ENCODE data around the gene AUTS2.

Gene AUTS2

GRCh38 chr7:70298780-70299471, 700.7 kb downstream of the AUTS2 start:
- DNase-seq (ENCODE audit: low read depth, low spot score), result no peak

DNA sequence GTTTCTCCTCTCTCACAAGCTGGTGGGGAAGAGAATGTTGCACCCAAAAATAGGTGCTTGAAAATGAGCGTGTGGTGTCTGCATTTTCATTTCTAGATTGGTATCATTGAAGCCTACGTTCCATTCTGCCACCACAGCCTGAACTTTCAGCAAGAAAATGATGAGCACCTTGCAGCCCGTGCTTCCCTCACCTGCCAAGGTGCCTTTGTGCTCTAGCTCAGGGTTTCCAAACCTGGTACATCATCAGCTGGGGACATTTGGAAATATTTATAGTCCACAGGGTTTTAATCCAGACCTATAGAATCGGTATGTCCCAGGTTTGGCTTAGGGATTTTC, 701.2 kb downstream of the AUTS2 start:
- no peak for DNase-seq (ENCODE audit: low read depth, low spot score)

DNA sequence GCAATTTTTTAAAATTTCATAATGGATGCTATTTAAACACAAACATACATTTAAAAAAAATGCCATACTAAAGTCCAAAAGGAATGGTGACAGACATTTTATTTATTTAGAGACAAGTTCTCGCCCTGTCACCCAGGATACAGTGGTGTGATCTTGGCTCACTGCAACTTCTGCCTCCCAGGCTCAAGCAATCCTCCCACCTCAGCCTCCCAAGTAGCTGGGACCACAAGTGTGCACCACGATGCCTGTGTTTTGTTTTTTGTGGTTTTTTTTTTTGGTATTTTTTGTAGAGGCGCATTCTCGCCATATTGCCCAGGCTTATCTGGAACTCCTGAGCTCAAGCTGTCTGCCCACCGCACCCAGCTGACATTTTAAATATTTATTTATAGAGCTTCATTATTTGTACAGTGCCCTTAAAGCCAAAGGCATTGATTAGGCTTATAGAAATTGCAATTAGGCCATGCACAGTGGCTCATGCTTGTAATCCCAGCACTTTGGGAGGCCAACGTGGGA, 703.5 kb downstream of the AUTS2 start:
- DNase-seq (ENCODE audit: low read depth, low spot score), result no peak

DNA sequence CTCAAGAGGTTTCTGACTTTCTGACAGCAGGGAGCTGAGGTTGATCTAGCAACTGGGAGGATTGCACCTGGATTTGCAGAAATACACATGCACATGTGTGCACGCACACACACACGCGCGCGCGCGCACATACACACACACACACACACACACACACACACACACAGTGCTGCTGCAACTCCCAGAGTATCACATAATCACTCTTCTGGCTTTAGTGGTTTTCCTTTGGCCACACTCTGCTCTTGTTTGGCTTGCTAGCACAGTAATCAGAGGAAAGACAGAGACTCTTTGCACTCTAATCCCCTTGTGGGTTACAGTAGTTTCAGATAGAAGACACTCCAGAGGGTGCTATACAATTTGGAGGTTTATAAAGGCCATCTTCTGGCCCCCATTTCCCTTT, 705.0 kb downstream of the AUTS2 start:
- no peak for DNase-seq (ENCODE audit: low read depth, low spot score)

DNA sequence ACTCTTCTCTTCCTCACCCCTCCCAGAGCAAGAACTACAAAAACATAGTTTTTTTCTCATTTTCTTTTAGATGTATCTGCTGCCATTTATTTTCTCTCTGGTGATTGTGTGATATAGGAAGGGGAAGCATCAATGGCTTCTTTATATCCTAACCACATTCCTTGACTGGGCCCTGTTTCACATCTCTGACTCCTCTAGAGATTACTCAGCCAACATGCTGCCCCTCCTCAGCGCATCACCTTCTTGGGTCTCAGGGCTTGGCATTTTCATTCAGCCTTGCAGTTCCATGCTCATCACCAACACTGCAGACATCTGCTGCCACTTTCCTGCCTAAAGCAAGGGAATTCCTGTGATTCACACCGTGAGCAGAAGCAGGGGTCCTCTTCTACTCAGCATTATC, 705.5 kb downstream of the AUTS2 start:
- DNase-seq (ENCODE audit: low read depth, low spot score), result no peak

GRCh38 chr7:70306173-70306572, 707.9 kb downstream of the AUTS2 start:
- no peak for DNase-seq (ENCODE audit: low read depth, low spot score)

- no peak for DNase-seq (ENCODE audit: low read depth, low spot score)
Measured at GRCh38 chr7:70307544-70308106, 709.4 kb downstream of the AUTS2 start.

DNA sequence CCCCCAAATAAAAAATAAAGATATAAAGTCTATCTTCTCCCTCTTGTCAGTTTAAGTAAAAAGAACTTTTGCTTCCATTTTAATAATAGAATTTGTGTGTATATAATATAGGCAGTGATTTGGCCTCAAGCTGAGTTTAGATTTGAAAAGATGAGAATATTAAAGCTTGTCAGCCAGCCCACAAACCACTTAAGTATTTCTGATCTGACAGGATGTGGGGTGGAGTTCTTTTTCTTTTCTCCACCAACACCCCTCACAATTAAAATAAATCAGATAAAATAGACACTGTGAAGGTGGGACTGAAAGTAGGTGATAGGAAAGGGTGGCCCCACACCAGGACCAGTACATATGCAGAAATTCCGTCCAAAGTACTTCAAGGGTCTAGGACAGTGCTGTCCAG, 714.1 kb downstream of the AUTS2 start:
- no peak for DNase-seq (ENCODE audit: low read depth, low spot score)

GRCh38 chr7:70313271-70313670, 715.0 kb downstream of the AUTS2 start:
- DNase-seq (ENCODE audit: low read depth, low spot score), result no peak

GRCh38 chr7:70313687-70314086, 715.4 kb downstream of the AUTS2 start:
- DNase-seq (ENCODE audit: low read depth, low spot score), result no peak

DNA sequence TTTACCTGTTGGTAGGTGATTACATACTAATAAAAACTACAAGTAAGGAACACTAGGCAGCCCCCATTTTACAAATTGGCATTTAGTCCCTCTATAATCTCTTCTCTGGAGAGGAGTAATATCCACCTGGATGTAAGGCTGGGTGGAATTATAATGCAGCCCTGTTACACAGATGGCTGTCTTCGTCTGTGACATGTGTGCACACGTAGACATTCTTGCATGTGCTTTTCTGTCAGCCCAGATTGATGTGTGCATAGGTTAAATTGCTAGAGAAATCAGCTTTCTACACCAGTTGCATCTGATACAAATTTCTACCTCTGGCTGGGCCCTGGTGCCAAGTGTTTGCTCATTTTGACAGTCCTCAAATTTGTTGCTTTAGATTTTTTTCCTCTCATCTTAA, 715.9 kb downstream of the AUTS2 start:
- DNase-seq (ENCODE audit: low read depth, low spot score), result no peak

- DNase-seq (ENCODE audit: low read depth, low spot score), result no peak
Measured at GRCh38 chr7:70316745-70317144, 718.5 kb downstream of the AUTS2 start.

GRCh38 chr7:70317356-70317755, 719.1 kb downstream of the AUTS2 start:
- DNase-seq (ENCODE audit: low read depth, low spot score), result no peak

GRCh38 chr7:70318511-70318910, 720.2 kb downstream of the AUTS2 start:
- no peak for DNase-seq (ENCODE audit: low read depth, low spot score)

DNA sequence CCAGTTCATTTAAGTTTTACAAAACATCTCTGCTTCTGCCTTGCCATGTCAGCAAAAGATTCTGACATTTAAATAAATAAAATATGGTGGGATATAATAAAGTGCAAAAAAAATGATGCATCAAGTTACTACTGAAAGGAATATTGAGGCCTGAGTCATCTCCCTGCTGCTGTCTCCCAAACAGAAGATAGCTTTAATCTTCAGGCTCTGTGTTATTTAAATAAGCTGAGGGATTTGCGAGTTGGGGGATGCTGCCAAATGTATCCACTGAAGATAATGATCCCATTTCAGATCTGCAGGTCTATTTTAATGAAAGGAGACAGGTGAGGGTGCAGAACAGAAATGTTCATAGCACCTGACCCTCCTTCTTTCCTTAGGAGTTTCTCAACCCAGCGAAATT, 720.8 kb downstream of the AUTS2 start:
- no peak for DNase-seq (ENCODE audit: low read depth, low spot score)

- DNase-seq (ENCODE audit: low read depth, low spot score), result no peak
Measured at GRCh38 chr7:70321016-70321590, 722.8 kb downstream of the AUTS2 start.

DNA sequence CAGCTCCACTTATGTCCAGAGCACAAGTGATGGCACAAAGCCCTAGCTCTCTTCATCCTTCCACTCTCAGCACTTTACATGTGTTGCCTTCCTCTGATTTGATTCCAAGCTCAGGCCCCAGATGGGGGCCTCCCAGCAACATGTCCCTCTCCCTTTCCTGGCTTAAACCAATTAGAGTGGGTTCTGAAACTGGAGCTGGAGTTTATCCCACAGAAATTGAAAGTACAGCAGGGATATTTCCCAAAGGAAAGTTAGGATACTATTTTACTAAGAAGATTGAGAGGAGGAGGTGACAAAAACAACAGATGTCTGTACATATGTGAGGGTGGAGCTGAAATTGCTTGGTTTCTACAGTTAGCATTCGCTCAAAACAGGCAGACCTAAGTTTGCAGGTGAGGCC, 724.6 kb downstream of the AUTS2 start:
- no peak for DNase-seq (ENCODE audit: low read depth, low spot score)

DNA sequence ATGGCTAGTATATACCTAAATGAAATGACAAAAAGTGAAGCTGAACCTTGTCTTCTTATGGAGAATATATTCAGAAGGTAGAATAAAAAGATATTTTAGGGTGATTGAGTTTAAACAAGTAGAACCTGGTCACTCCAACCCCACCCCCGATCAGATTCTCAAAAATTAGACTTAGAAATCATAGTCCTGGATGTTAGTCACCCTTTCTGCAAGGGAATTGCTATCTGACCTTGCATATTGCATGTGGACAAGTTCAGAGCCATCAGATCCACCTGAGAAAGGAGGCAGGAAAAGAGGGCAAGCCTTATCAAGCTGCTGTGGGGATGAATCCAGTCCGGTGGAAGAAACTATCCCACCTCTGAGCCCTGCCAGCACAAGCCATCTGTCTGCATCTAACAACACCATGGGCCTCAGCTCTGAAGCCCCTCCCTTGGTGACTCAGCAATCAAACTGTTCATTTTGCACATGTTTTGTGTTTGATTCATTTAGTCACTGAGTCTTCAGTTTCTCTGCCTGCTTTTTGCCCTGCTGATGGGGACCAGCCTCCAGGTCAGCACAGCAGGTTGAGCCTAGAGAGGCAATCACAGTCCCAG, 727.3 kb downstream of the AUTS2 start:
- no peak for DNase-seq (ENCODE audit: low read depth, low spot score)

DNA sequence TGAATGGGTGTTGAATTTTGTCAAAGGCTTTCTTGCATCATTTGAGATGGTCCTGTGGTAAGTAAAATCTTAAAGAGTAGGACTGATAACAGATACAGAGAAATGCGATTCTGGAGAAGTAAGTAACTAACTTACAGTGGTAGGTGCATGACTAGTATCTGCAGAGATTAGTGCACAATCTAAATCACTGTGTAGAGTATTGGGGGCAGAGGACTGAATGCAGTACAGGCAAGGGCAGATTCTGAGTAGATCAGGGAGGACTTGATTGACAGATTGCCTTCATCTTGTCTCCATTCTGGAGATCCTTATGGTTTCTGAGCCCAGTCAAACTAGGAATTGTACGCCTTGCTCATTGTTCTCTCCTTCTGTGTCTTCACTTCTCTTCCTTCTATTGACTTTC, 736.0 kb downstream of the AUTS2 start:
- DNase-seq (ENCODE audit: low read depth, low spot score), result no peak

DNA sequence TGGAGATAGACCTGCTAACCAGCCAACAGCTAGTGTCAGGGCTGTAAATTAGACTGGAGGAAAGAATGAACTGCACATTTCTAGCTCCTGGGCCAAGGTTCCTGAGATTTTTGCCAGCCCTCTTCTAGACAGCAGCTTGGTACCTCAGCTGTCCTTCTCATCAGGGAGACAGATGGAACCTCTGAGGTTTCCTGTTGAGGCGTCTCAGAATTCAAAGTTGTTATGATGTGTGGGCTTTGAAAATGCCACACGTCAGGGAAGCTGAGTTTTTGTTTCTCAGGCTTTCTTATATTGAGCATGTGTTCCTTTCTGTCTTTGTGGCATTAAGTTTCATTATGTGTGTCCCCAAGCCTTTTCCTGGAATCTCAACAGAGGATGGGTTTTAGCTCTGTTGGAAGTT, 736.6 kb downstream of the AUTS2 start:
- no peak for DNase-seq (ENCODE audit: low read depth, low spot score)

GRCh38 chr7:70336536-70336935, 738.3 kb downstream of the AUTS2 start:
- DNase-seq (ENCODE audit: low read depth, low spot score), result no peak

- no peak for DNase-seq (ENCODE audit: low read depth, low spot score)
Measured at GRCh38 chr7:70338015-70338414, 739.7 kb downstream of the AUTS2 start.

- DNase-seq (ENCODE audit: low read depth, low spot score), result no peak
Measured at GRCh38 chr7:70340236-70340635, 742.0 kb downstream of the AUTS2 start.
